ENCODE data around the gene SULT1E1.

SULT1E1 gene

GRCh38 chr4:69835766-69836165, 24.2 kb downstream of the SULT1E1 start:
- Histone ChIP-seq H3K9me3 (ENCODE audit: low read depth, low read length) (no peaks in the 10 kb centered on the region), H3K36me3 (ENCODE audit: insufficient read depth, low read length) (no peaks in the 10 kb centered on the region), H3K9ac (ENCODE audit: insufficient read length) (no peak overlapping the region), H3K4me3 (no peak overlapping the region), H3K27ac (no peak overlapping the region)
- TF ChIP-seq POLR2AphosphoS5 (IDR thresholded peaks at IDR 0.05; ENCODE audit: borderline replicate concordance, low read depth, low read length) (no peak), FOXP2 (optimal IDR thresholded peaks at IDR 0.05; ENCODE audit: control extremely low read depth, extremely low read length, insufficient read depth) (no peak), EZH2 (IDR thresholded peaks at IDR 0.05) (no peak)
- DNase-seq (ENCODE audit: low read depth, low spot score) = no peak

- Histone ChIP-seq H3K9ac (ENCODE audit: insufficient read length) (no peak overlapping the region), H3K36me3 (ENCODE audit: insufficient read depth, low read length) (no peaks in the 10 kb centered on the region), H3K4me3 (no peak overlapping the region), H3K9me3 (ENCODE audit: low read depth, low read length) (no peaks in the 10 kb centered on the region), H3K27ac (no peak overlapping the region)
- DNase-seq (ENCODE audit: low read depth, low spot score) = no peak
- TF ChIP-seq FOXP2 (optimal IDR thresholded peaks at IDR 0.05; ENCODE audit: control extremely low read depth, extremely low read length, insufficient read depth) = no peak
- TF ChIP-seq EZH2 (IDR thresholded peaks at IDR 0.05) = no peak
- no peak for TF ChIP-seq POLR2AphosphoS5 (IDR thresholded peaks at IDR 0.05; ENCODE audit: borderline replicate concordance, low read depth, low read length)
These were observed 26.7 kb downstream of the SULT1E1 start for GRCh38 chr4:69833251-69833650.

- TF ChIP-seq FOXP2 (optimal IDR thresholded peaks at IDR 0.05; ENCODE audit: control extremely low read depth, extremely low read length, insufficient read depth) = no peak
- no peak for TF ChIP-seq POLR2AphosphoS5 (IDR thresholded peaks at IDR 0.05; ENCODE audit: borderline replicate concordance, low read depth, low read length)
- no peak for TF ChIP-seq EZH2 (IDR thresholded peaks at IDR 0.05)
- H3K9me3 ChIP-seq (ENCODE audit: low read depth, low read length) = no peaks in the 10 kb centered on the region
- no peak for DNase-seq (ENCODE audit: low read depth, low spot score)
- H3K36me3 ChIP-seq (ENCODE audit: insufficient read depth, low read length) = no peaks in the 10 kb centered on the region
- H3K9ac ChIP-seq (ENCODE audit: insufficient read length) = no peak overlapping the region
- no peak overlapping the region for H3K27ac ChIP-seq
- no peak overlapping the region for H3K4me3 ChIP-seq
These were observed 27.5 kb downstream of the SULT1E1 start for GRCh38 chr4:69832326-69833030.

GRCh38 chr4:69831646-69832325, 28.2 kb downstream of the SULT1E1 start:
- Histone ChIP-seq H3K4me3 (no peak overlapping the region), H3K9ac (ENCODE audit: insufficient read length) (no peak overlapping the region), H3K9me3 (ENCODE audit: low read depth, low read length) (no peaks in the 10 kb centered on the region), H3K27ac (no peak overlapping the region), H3K36me3 (ENCODE audit: insufficient read depth, low read length) (no peaks in the 10 kb centered on the region)
- no peak for DNase-seq (ENCODE audit: low read depth, low spot score)
- TF ChIP-seq EZH2 (IDR thresholded peaks at IDR 0.05) (no peak), POLR2AphosphoS5 (IDR thresholded peaks at IDR 0.05; ENCODE audit: borderline replicate concordance, low read depth, low read length) (no peak), FOXP2 (optimal IDR thresholded peaks at IDR 0.05; ENCODE audit: control extremely low read depth, extremely low read length, insufficient read depth) (no peak)

- Histone ChIP-seq H3K9me3 (ENCODE audit: low read depth, low read length) (no peaks in the 10 kb centered on the region), H3K27ac (no peak overlapping the region), H3K36me3 (ENCODE audit: insufficient read depth, low read length) (no peaks in the 10 kb centered on the region), H3K4me3 (no peak overlapping the region), H3K9ac (ENCODE audit: insufficient read length) (no peak overlapping the region)
- no peak for DNase-seq (ENCODE audit: low read depth, low spot score)
- no peak for TF ChIP-seq EZH2 (IDR thresholded peaks at IDR 0.05)
- no peak for TF ChIP-seq POLR2AphosphoS5 (IDR thresholded peaks at IDR 0.05; ENCODE audit: borderline replicate concordance, low read depth, low read length)
- no peak for TF ChIP-seq FOXP2 (optimal IDR thresholded peaks at IDR 0.05; ENCODE audit: control extremely low read depth, extremely low read length, insufficient read depth)
These were observed 28.7 kb downstream of the SULT1E1 start for GRCh38 chr4:69831270-69831627.

GRCh38 chr4:69830560-69831269, 29.2 kb downstream of the SULT1E1 start:
- no peak overlapping the region for H3K4me3 ChIP-seq
- DNase-seq (ENCODE audit: low read depth, low spot score) = no peak
- no peaks in the 10 kb centered on the region for H3K36me3 ChIP-seq (ENCODE audit: insufficient read depth, low read length)
- TF ChIP-seq FOXP2 (optimal IDR thresholded peaks at IDR 0.05; ENCODE audit: control extremely low read depth, extremely low read length, insufficient read depth) = no peak
- no peak for TF ChIP-seq POLR2AphosphoS5 (IDR thresholded peaks at IDR 0.05; ENCODE audit: borderline replicate concordance, low read depth, low read length)
- no peak for TF ChIP-seq EZH2 (IDR thresholded peaks at IDR 0.05)
- no peak overlapping the region for H3K9ac ChIP-seq (ENCODE audit: insufficient read length)
- H3K27ac ChIP-seq = no peak overlapping the region
- no peaks in the 10 kb centered on the region for H3K9me3 ChIP-seq (ENCODE audit: low read depth, low read length)

GRCh38 chr4:69830192-69830559, 29.8 kb downstream of the SULT1E1 start:
- no peak for TF ChIP-seq FOXP2 (optimal IDR thresholded peaks at IDR 0.05; ENCODE audit: control extremely low read depth, extremely low read length, insufficient read depth)
- no peak for TF ChIP-seq POLR2AphosphoS5 (IDR thresholded peaks at IDR 0.05; ENCODE audit: borderline replicate concordance, low read depth, low read length)
- TF ChIP-seq EZH2 (IDR thresholded peaks at IDR 0.05) = no peak
- Histone ChIP-seq H3K9me3 (ENCODE audit: low read depth, low read length) (no peaks in the 10 kb centered on the region), H3K4me3 (no peak overlapping the region), H3K36me3 (ENCODE audit: insufficient read depth, low read length) (no peaks in the 10 kb centered on the region), H3K27ac (no peak overlapping the region), H3K9ac (ENCODE audit: insufficient read length) (no peak overlapping the region)
- no peak for DNase-seq (ENCODE audit: low read depth, low spot score)

- no peak for DNase-seq (ENCODE audit: low read depth, low spot score)
These were observed 30.3 kb downstream of the SULT1E1 start for GRCh38 chr4:69829678-69830077.

More at GRCh38 chr4:69829678-69830077, 30.3 kb downstream of the SULT1E1 start:
- H3K36me3 ChIP-seq (ENCODE audit: insufficient read depth, low read length) = no peaks in the 10 kb centered on the region
- no peak overlapping the region for H3K9ac ChIP-seq (ENCODE audit: insufficient read length)
- H3K9me3 ChIP-seq (ENCODE audit: low read depth, low read length) = no peaks in the 10 kb centered on the region
- H3K27ac ChIP-seq = no peak overlapping the region
- TF ChIP-seq FOXP2 (optimal IDR thresholded peaks at IDR 0.05; ENCODE audit: control extremely low read depth, extremely low read length, insufficient read depth) = no peak
- TF ChIP-seq EZH2 (IDR thresholded peaks at IDR 0.05) = no peak
- no peak for TF ChIP-seq POLR2AphosphoS5 (IDR thresholded peaks at IDR 0.05; ENCODE audit: borderline replicate concordance, low read depth, low read length)
- no peak overlapping the region for H3K4me3 ChIP-seq

Data from SK-N-MC (cell line).